Pancreas (tissue), 10 donors: ENCODE measurements around the gene GPA33. TPM values are rescaled to one million over a fixed set of nuclear protein-coding genes. Genes with fewer than 3 reads are reported as not detected.

ENCODE experiments used
- ATAC-seq, 4 donors: fragments of 200-7000 bp; cut with Tn5 transposase; one replicate each; pipeline versions ENCODE4 v1.8.0 to v1.9.1; 2020; ENCODE audit warnings: mild to moderate bottlenecking in 4 of 4, moderate library complexity in 4 of 4
- DNase-seq, 6 donors: peaks; one replicate each; pipeline ENCODE4 v3.0.0-alpha.2; 2020
- FAIRE-seq: peaks from 2 replicates; lab custom pipeline; 2012; peaks lifted over from hg19 to GRCh38; lab: Jason Lieb, UNC
- H3K27ac ChIP-seq, 4 donors: fragments of 200-600 bp; sonication (generic); 1 replicate in 3 of 4; 2 replicates in 1 of 4; pipeline versions ENCODE4 v1.5.0 to v1.8.0; 2020
- H3K27me3 ChIP-seq, 4 donors: fragments of 200-600 bp; one replicate each; pipeline ENCODE4 v1.8.0; 2021
- H3K36me3 ChIP-seq, 3 donors: fragments of 200-600 bp; sonication (generic) in 1 of 3; one replicate each; pipeline versions ENCODE4 v1.5.0 to v1.8.0; 2020 to 2021
- H3K4me1 ChIP-seq, 3 donors: fragments of 200-600 bp; one replicate each; pipeline ENCODE4 v1.8.0; 2021
- H3K4me3 ChIP-seq, 4 donors: fragments of 200-600 bp; sonication (generic) in 2 of 4; one replicate each; pipeline versions ENCODE4 v1.5.0 to v1.8.0; 2020 to 2021
- H3K9me3 ChIP-seq, 4 donors: fragments of 200-600 bp; one replicate each; pipeline ENCODE4 v1.8.0; 2021
- WGBS, 2 donors: extraction: QIAGEN DNeasy Blood & Tissue Kit; methylation state at CpG; one replicate each; pipeline ENCODE4 v1.1.7; 2013; 5-methylcytosine and 5-hydroxymethylcytosine counted together
- intact Hi-C, 3 donors: fragments of 100-400 bp; cut with DNase I; formaldehyde crosslinking; loops; one replicate each; pipeline versions ENCODE4 v1.11.1 to v1.14.2; 2022
- polyA plus RNA-seq, 2 donors: library from polyadenylated mRNA; stranded (reverse); fragments of 200-250 nt; gene quantifications; one replicate each; pipeline ENCODE4 v1.2.3, GENCODE V29; 2013
- total RNA-seq, 6 donors: library from RNA; stranded (reverse); fragmentation: NEBNext Ultra II Directional in 4 of 6; extraction: Animal tissue kit (Norgen Biotek cat#: 25700) in 4 of 6; gene quantifications; one replicate each; pipeline versions ENCODE4 v1.2.1 to v1.2.4, GENCODE V29; 2021 to 2023
- TF ChIP-seq, protein P1 (sequence below), 4 donors: fragments of 200-600 bp; sonication (generic) in 3 of 4; IDR thresholded peaks; one replicate each; pipeline versions ENCODE4 v1.5.0 to v1.8.0; 2021; ENCODE audit warnings: antibody characterized with exemption in 4 of 4
- donor health status: healthy with polysubstance abuse.
- donor health status: DM: no; HTN: no; CAD: no; lungs with moderate emphysema.
- donor health status: DM: no; HTN: no; CAD: no.
- donor health status: control.
- donor health status: control.
- donor health status: Bipolar disorder and iron deficiency.
- donor health status: DM: yes; HTN: yes; CAD: no.
- donor health status: DM: no; HTN: no; CAD: no.
- donor health status: DM: no; HTN: no; CAD: no.
- donor health status: DM: yes; HTN: yes; CAD: no.

GPA33 gene
- total and polyA plus RNA-seq, 8 donors: 0.11 to 0.22 (median 0.16) TPM; not detected in 5

DNA sequence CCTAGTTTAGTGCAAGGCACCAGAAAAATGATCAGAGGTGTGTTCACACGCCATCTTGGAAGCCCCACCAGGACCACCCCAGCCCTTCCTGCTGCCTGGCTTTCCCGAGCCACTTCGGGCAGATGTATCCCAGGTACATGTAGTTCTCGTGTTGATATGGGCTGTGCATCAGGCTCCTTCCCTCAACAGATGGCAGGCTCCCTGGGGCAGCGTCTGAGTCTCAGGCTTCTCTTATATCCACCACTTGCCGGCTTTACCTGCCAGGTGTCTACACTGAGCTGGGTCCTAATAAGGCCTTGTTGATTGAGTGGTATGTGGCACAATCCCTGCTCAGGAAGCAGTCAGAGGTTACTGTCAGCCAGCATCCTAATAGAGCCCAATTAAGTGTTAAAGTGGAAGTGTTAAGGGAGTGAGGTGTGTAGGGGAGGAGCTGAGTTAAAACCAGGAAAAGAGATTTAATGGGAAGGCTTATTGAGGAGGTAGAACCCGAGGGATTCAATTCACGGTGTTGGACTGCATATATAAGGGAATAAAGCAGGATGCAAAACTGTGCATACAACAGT lies 8.5 kb downstream of the GPA33 start:
- intact Hi-C loops: no loop called here
- Histone ChIP-seq H3K27ac (no peak overlapping the region), H3K27me3 (no peaks in the 10 kb centered on the region), H3K36me3 (no peaks in the 10 kb centered on the region), H3K4me1 (peaks cover 0 to 9% (median 0%) of the 10 kb centered on the region in 3 donors), H3K9me3 (no peaks in the 10 kb centered on the region), H3K4me3 (no peak overlapping the region)
- FAIRE-seq: no peak
- no peak for ATAC-seq
- TF ChIP-seq, protein P1, sequence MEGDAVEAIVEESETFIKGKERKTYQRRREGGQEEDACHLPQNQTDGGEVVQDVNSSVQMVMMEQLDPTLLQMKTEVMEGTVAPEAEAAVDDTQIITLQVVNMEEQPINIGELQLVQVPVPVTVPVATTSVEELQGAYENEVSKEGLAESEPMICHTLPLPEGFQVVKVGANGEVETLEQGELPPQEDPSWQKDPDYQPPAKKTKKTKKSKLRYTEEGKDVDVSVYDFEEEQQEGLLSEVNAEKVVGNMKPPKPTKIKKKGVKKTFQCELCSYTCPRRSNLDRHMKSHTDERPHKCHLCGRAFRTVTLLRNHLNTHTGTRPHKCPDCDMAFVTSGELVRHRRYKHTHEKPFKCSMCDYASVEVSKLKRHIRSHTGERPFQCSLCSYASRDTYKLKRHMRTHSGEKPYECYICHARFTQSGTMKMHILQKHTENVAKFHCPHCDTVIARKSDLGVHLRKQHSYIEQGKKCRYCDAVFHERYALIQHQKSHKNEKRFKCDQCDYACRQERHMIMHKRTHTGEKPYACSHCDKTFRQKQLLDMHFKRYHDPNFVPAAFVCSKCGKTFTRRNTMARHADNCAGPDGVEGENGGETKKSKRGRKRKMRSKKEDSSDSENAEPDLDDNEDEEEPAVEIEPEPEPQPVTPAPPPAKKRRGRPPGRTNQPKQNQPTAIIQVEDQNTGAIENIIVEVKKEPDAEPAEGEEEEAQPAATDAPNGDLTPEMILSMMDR (IDR thresholded peaks at IDR 0.05): no peak
- WGBS, 2 donors: 76 to 82% methylated on average over 8 of the region's 8 CpGs
- no peak for DNase-seq

DNA sequence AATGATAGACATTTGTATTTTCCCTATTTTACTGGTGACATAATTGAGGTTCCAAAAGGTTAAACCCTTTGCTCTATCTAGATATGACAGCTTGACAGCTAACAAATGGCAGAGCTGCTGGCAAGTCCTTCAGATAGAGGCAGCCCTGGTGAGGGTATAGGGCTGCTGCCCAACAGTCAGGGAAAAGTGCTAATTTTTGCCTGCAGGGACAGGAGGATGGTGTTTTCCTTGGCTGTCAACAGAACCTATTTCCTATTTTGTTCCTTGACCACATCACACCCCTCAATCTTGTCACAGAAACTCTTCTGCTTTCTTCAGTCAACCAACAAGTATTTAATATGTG lies 12.3 kb downstream of the GPA33 start:
- no peak for ATAC-seq
- intact Hi-C loops: no loop called here
- TF ChIP-seq, protein P1 (IDR thresholded peaks at IDR 0.05): no peak
- no peak for DNase-seq
- Histone ChIP-seq H3K9me3 (no peaks in the 10 kb centered on the region), H3K27ac (no peak overlapping the region), H3K36me3 (no peaks in the 10 kb centered on the region), H3K4me1 (peaks cover 0 to 4% (median 0%) of the 10 kb centered on the region in 3 donors), H3K27me3 (no peaks in the 10 kb centered on the region), H3K4me3 (no peak overlapping the region)
- no peak for FAIRE-seq

DNA sequence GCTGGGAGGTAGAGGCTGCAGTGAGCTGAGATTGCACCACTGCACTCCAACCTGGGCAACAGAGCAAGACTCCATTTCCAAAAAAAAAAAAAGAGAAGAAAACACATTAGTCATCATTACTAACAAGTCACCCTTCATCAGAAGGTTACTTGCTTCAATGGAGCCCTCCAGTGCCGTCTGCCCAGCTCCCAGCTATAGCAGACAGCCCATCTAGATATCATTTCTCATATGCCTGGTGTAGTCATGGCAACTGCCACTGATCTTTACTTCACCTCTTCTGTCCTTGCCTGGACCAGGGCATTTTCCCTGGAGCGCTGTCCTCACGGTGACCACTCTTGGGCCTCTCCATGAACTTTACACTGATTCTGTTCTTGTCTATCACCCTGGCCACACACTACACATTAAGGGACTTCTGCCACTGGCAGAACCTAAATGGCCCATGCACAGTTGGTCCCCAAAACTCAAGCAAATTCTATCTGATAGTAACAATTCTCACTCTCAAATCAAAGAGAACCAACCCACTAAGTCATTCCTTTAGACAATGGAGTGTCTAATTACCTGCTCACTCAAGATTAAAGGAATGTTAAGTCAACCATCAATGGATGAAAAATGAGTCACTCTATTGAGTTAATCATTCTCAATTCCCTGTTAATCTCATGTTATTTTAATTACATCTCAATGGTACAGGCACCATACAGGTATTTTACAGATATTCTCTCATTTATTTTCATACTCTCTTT lies 12.9 kb downstream of the GPA33 start:
- intact Hi-C loops: no loop called here
- 66% methylated on average over 3 of the region's 3 CpGs for WGBS, 2 donors
- no peak for FAIRE-seq
- Histone ChIP-seq H3K27ac (no peak overlapping the region), H3K4me1 (no peaks in the 10 kb centered on the region), H3K9me3 (no peaks in the 10 kb centered on the region), H3K4me3 (no peak overlapping the region), H3K27me3 (no peaks in the 10 kb centered on the region), H3K36me3 (no peaks in the 10 kb centered on the region)
- TF ChIP-seq, protein P1 (IDR thresholded peaks at IDR 0.05): no peak
- DNase-seq: no peak
- no peak for ATAC-seq

DNA sequence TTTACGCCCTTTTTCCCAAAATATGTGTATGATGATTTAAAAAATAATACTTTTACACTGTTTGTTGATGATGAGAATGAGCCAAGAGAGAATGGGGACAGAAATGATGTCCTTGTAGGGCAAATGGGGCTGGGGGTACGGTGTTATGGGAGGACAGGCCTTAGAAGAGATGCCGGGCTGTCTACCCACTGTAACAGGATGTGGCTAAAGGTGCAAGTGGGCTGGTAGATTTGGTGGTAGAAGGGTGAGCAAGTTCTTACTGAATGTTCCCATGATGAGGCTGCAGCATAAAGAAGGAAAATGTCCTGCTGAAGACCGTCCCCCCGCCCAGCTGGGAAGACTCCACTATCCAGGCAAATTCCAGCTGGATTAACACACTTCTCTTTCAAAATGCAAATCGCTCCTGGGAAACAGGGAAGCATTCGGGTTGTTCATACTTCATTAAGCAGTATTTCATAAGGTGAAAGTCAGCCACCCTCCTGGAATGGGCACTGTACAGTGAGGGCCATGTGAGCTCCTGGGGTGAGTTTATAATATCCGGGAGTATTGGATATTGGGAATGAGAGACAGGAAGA lies 14.0 kb downstream of the GPA33 start:
- Histone ChIP-seq H3K36me3 (no peaks in the 10 kb centered on the region), H3K4me3 (no peak overlapping the region), H3K27me3 (no peaks in the 10 kb centered on the region), H3K27ac (no peak overlapping the region), H3K4me1 (no peaks in the 10 kb centered on the region), H3K9me3 (no peaks in the 10 kb centered on the region)
- DNase-seq: no peak
- TF ChIP-seq, protein P1 (IDR thresholded peaks at IDR 0.05): no peak
- no peak for FAIRE-seq
- ATAC-seq: no peak
- 81 to 83% methylated on average over 8 of the region's 8 CpGs for WGBS, 2 donors
- intact Hi-C loops: no loop called here

DNA sequence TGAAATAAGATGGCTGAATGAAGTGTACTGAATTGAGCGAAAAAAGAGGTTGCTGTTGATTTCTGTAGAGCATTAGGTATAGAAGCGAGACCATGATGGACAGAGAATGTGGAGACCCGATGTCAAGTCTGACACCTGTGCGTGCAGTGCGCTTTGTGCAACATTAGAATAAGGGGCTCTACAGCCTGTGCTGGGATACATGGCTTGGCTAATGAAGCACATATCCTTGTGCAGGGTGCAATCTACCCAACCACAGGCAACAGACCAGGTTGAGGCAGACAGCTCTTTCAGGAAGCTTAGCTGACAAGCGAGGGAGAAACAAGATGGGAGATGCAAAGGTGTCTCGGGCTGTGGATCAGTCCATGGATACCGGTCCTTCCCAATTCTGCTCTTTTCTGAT lies 18.9 kb downstream of the GPA33 start:
- Histone ChIP-seq H3K4me1 (peaks cover 0 to 3% (median 0%) of the 10 kb centered on the region in 3 donors), H3K27me3 (no peaks in the 10 kb centered on the region), H3K9me3 (no peaks in the 10 kb centered on the region), H3K36me3 (no peaks in the 10 kb centered on the region), H3K27ac (no peak overlapping the region), H3K4me3 (no peak overlapping the region)
- FAIRE-seq (no peak), ATAC-seq (no peak), DNase-seq (no peak)
- WGBS, 2 donors: 79 to 92% methylated on average over 8 of the region's 8 CpGs
- intact Hi-C loops: no loop called here
- TF ChIP-seq, protein P1 (IDR thresholded peaks at IDR 0.05): no peak
